Central memory CD8-positive, alpha-beta T cell (primary cell): ENCODE results near the gene DNAJC9.
A peak's percentile ranks its signal among the peaks of the same experiment; 100 is the strongest.
"Not testable (repeated sequence)": the region's sequence is repeated elsewhere in the genome, so short reads cannot be mapped to it uniquely, and the experiment has no call there.

ENCODE experiments used
- ATAC-seq: fragments of 150-1000 bp; cut with Tn5 transposase; replicated peaks from 2 replicates; pipeline ENCODE4 v1.10.0; 2022; ENCODE audit warnings: mild to moderate bottlenecking, moderate FRiP score, moderate number of reproducible peaks; ENCODE audit not compliant: poor library complexity, severe bottlenecking; ENCODE audit errors: extremely low read depth
- DNase-seq, 2 donors: peaks; one replicate each; pipeline ENCODE4 v3.0.0; 2021; ENCODE audit warnings: low spot score in 2 of 2
- H3K27ac Mint-ChIP-seq: one replicate; pipeline ENCODE4 v1.8.0; 2022; ENCODE audit warnings: low read depth, mild to moderate bottlenecking, moderate library complexity, mixed read lengths
- H3K27me3 Mint-ChIP-seq: one replicate; pipeline ENCODE4 v1.8.0; 2022; ENCODE audit warnings: mixed read lengths
- H3K36me3 Mint-ChIP-seq: one replicate; pipeline ENCODE4 v1.8.0; 2022; ENCODE audit warnings: mild to moderate bottlenecking, moderate library complexity, mixed read lengths; ENCODE audit not compliant: insufficient read depth
- H3K4me1 Mint-ChIP-seq: one replicate; pipeline ENCODE4 v1.8.0; 2022; ENCODE audit warnings: mixed read lengths
- H3K4me3 Mint-ChIP-seq: one replicate; pipeline ENCODE4 v1.8.0; 2022; ENCODE audit warnings: mild to moderate bottlenecking, moderate library complexity, mixed read lengths
- H3K9me3 Mint-ChIP-seq: one replicate; pipeline ENCODE4 v1.8.0; 2022; ENCODE audit warnings: mixed read lengths

Gene DNAJC9

GRCh38 chr10:73246646-73247508 is at the start of gene DNAJC9:
DNAJC9 (minus strand) TSS chr10:73247255; CDS start chr10:73247189, 66 bp downstream.
- peaks cover 49% of the 10 kb centered on the region for H3K36me3 Mint-ChIP-seq
- ATAC-seq (peak; percentile 83), DNase-seq (peak; percentile 95 to 96)
- peak within 1 kb of the TSS; percentile 91 for H3K4me3 Mint-ChIP-seq
- peak within 1 kb of the TSS; percentile 85 for H3K27ac Mint-ChIP-seq
- no peaks in the 10 kb centered on the region for H3K27me3 Mint-ChIP-seq
- no peaks in the 10 kb centered on the region for H3K9me3 Mint-ChIP-seq
- peaks cover 40% of the 10 kb centered on the region for H3K4me1 Mint-ChIP-seq

GRCh38 chr10:73293461-73293860 is 46.4 kb upstream of the DNAJC9 start:
- no peak for DNase-seq
- ATAC-seq: no peak
- H3K4me3 Mint-ChIP-seq: no peak overlapping the region
- H3K27me3 Mint-ChIP-seq: no peaks in the 10 kb centered on the region
- H3K36me3 Mint-ChIP-seq: no peaks in the 10 kb centered on the region
- no peak overlapping the region for H3K27ac Mint-ChIP-seq
- no peaks in the 10 kb centered on the region for H3K9me3 Mint-ChIP-seq
- no peaks in the 10 kb centered on the region for H3K4me1 Mint-ChIP-seq

GRCh38 chr10:73289958-73290357 is 42.9 kb upstream of the DNAJC9 start:
- no peaks in the 10 kb centered on the region for H3K36me3 Mint-ChIP-seq
- H3K9me3 Mint-ChIP-seq: no peaks in the 10 kb centered on the region
- no peaks in the 10 kb centered on the region for H3K4me1 Mint-ChIP-seq
- ATAC-seq: no peak
- no peaks in the 10 kb centered on the region for H3K27me3 Mint-ChIP-seq
- no peak overlapping the region for H3K27ac Mint-ChIP-seq
- no peak overlapping the region for H3K4me3 Mint-ChIP-seq
- no peak for DNase-seq

GRCh38 chr10:73287441-73287840 is 40.4 kb upstream of the DNAJC9 start:
- no peaks in the 10 kb centered on the region for H3K27me3 Mint-ChIP-seq
- H3K36me3 Mint-ChIP-seq: no peaks in the 10 kb centered on the region
- no peak overlapping the region for H3K27ac Mint-ChIP-seq
- no peaks in the 10 kb centered on the region for H3K9me3 Mint-ChIP-seq
- no peak overlapping the region for H3K4me3 Mint-ChIP-seq
- DNase-seq (no peak), ATAC-seq (no peak)
- no peaks in the 10 kb centered on the region for H3K4me1 Mint-ChIP-seq

GRCh38 chr10:73281097-73281496 is 34.0 kb upstream of the DNAJC9 start:
- no peak overlapping the region for H3K27ac Mint-ChIP-seq

GRCh38 chr10:73264423-73264822 is 17.4 kb upstream of the DNAJC9 start:
- H3K4me3 Mint-ChIP-seq: no peak overlapping the region
- no peaks in the 10 kb centered on the region for H3K9me3 Mint-ChIP-seq
- H3K27me3 Mint-ChIP-seq: no peaks in the 10 kb centered on the region
- ATAC-seq (no peak), DNase-seq (no peak)
- H3K27ac Mint-ChIP-seq: no peak overlapping the region
- H3K36me3 Mint-ChIP-seq: no peaks in the 10 kb centered on the region
- H3K4me1 Mint-ChIP-seq: no peaks in the 10 kb centered on the region

More at GRCh38 chr10:73281097-73281496, 34.0 kb upstream of the DNAJC9 start:
- no peak for ATAC-seq
- no peaks in the 10 kb centered on the region for H3K9me3 Mint-ChIP-seq
- H3K4me1 Mint-ChIP-seq: no peaks in the 10 kb centered on the region
- no peaks in the 10 kb centered on the region for H3K27me3 Mint-ChIP-seq
- no peaks in the 10 kb centered on the region for H3K36me3 Mint-ChIP-seq
- DNase-seq: no peak
- no peak overlapping the region for H3K4me3 Mint-ChIP-seq

GRCh38 chr10:73263693-73264347 is 16.8 kb upstream of the DNAJC9 start:
- DNase-seq: no peak
- Mint-ChIP-seq H3K27ac (no peak overlapping the region), H3K9me3 (no peaks in the 10 kb centered on the region)

GRCh38 chr10:73262880-73263555 is 16.0 kb upstream of the DNAJC9 start:
- DNase-seq (no peak), ATAC-seq (no peak)
- Mint-ChIP-seq H3K9me3 (no peaks in the 10 kb centered on the region), H3K4me1 (no peaks in the 10 kb centered on the region), H3K36me3 (no peaks in the 10 kb centered on the region), H3K27me3 (no peaks in the 10 kb centered on the region), H3K27ac (no peak overlapping the region), H3K4me3 (no peak overlapping the region)

More at GRCh38 chr10:73263693-73264347, 16.8 kb upstream of the DNAJC9 start:
- no peak for ATAC-seq
- H3K4me1 Mint-ChIP-seq: no peaks in the 10 kb centered on the region
- no peaks in the 10 kb centered on the region for H3K36me3 Mint-ChIP-seq
- no peak overlapping the region for H3K4me3 Mint-ChIP-seq
- no peaks in the 10 kb centered on the region for H3K27me3 Mint-ChIP-seq

- Mint-ChIP-seq H3K9me3 (no peaks in the 10 kb centered on the region), H3K4me1 (no peaks in the 10 kb centered on the region), H3K4me3 (no peak overlapping the region), H3K36me3 (no peaks in the 10 kb centered on the region), H3K27ac (no peak overlapping the region), H3K27me3 (no peaks in the 10 kb centered on the region)
- ATAC-seq (no peak), DNase-seq (no peak)
Observed at GRCh38 chr10:73262105-73262730, 15.2 kb upstream of the DNAJC9 start.

GRCh38 chr10:73261362-73261995 is 14.4 kb upstream of the DNAJC9 start:
- Mint-ChIP-seq H3K27ac (no peak overlapping the region), H3K27me3 (no peaks in the 10 kb centered on the region), H3K4me1 (no peaks in the 10 kb centered on the region), H3K4me3 (no peak overlapping the region), H3K9me3 (no peaks in the 10 kb centered on the region), H3K36me3 (no peaks in the 10 kb centered on the region)
- DNase-seq (no peak), ATAC-seq (no peak)

GRCh38 chr10:73258612-73259011 is 11.6 kb upstream of the DNAJC9 start:
- not testable (repeated sequence) for DNase-seq, H3K27me3 Mint-ChIP-seq

GRCh38 chr10:73253225-73253555 is 6.1 kb upstream of the DNAJC9 start:
- Mint-ChIP-seq H3K9me3 (no peaks in the 10 kb centered on the region), H3K27me3 (no peaks in the 10 kb centered on the region)

More at GRCh38 chr10:73258612-73259011, 11.6 kb upstream of the DNAJC9 start:
- ATAC-seq, H3K4me1 Mint-ChIP-seq, H3K27ac Mint-ChIP-seq, H3K9me3 Mint-ChIP-seq, H3K36me3 Mint-ChIP-seq, H3K4me3 Mint-ChIP-seq: not testable (repeated sequence)

More at GRCh38 chr10:73253225-73253555, 6.1 kb upstream of the DNAJC9 start:
- no peak for ATAC-seq
- H3K36me3 Mint-ChIP-seq: peaks cover 17% of the 10 kb centered on the region
- H3K4me1 Mint-ChIP-seq: peaks cover 20% of the 10 kb centered on the region
- DNase-seq: no peak
- peak overlapping the region; percentile 95 for H3K27ac Mint-ChIP-seq
- peak overlapping the region; percentile 97 for H3K4me3 Mint-ChIP-seq
